ENCODE measurements around the gene DCLRE1B.

DNA sequence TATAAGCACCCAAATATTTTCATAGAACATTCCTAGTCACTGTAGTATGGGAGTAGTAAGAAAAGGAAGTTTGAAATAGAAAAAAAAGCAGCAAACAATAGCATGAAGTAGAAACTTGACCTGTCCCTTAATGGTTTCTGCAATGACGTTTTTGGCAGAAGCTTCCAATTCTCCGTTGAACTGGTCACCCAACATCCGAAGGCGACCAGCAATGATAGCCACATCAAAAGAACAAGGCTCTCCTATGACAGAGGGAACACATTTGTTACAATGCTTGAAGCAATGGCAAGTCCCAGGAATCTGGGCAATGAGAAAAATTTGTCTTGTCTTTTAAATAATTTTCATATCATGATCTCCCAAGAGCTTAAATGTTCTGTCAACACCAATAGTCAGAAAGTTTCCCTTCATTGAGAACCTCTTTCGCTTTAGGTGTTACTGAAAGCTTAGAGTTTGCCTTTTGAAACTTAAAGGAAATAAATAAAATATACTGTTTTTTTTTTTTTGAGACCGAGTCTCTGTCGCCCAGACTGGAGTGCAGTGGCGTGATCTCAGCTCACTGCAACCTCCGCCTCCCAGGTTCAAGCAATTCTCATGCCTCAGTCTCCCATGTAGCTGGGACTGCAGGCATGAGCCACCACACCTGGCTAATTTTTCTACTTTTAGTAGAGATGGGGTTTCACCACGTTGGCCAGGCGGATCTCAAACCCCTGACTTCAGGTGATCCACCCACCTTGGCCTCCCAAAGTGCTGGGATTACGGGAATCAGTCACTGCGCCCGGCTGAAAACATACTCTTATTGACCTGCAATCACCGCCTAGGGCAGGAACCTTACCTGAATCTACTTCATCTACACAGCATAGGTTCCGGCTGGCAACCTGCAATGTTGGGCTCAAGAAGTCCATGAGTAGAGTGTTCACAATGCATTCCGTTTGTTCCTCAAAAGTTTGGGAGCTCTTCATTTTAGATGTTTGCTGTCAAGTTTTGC, 18.4 kb upstream of the DCLRE1B start:
- TF ChIP-seq ZNF274 (IDR thresholded peaks at IDR 0.05; ENCODE audit: low read depth, low read length) (no peak), YY1 (IDR thresholded peaks at IDR 0.05; ENCODE audit: insufficient read depth, insufficient read length) (no peak), SUZ12 (IDR thresholded peaks at IDR 0.05; ENCODE audit: extremely low read depth, insufficient read depth, insufficient read length) (no peak)

Measured in NT2/D1 (cell line).